Mammary epithelial cell (primary cell): ENCODE measurements around the gene NBEAL2.

Source experiments
- CTCF ChIP-seq, 2 donors: IDR thresholded peaks in 1 of 2; conservative IDR thresholded peaks in 1 of 2; 2 replicates each; pipeline ENCODE4 v1.5.1; 2011 to 2012; ENCODE audit warnings: inconsistent platforms in 2 of 2, low read length in 2 of 2, mild to moderate bottlenecking in 2 of 2, control low read depth in 1 of 2, low read depth in 1 of 2; ENCODE audit not compliant: insufficient read depth in 1 of 2; ENCODE audit errors: extremely low read depth in 1 of 2
- EZH2 ChIP-seq: IDR thresholded peaks from 2 replicates; pipeline ENCODE4 v1.6.1; 2012; ENCODE audit warnings: low read length, inconsistent platforms, borderline replicate concordance

DNA sequence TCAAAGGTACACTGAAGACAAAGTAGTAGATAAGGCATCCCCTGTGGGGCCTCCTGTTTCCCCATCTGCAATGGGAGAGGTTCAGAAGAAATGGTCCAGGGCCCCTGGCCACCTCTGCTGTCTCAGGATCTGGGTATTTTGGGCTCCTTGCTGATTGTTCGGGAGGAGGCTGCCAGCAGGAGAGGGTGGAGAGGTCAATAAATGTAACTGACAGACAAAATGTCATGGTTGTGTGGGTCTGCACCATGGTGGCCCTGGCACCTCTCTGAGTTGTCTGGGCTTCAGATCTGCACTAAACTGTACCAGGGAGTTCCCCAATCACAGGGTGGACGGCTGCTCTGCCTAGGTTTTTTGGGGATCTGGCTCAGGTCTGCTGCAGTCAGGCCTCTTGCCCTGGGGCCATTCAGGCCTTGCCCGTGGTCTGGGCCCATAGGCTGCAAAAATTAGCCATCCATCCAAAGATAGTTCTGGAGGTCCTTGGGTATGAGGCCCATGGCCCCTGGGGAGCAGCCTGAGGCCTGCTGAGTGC, 7.4 kb downstream of the NBEAL2 start:
- TF ChIP-seq CTCF (conservative IDR thresholded peaks at IDR 0.05 in 1 of 2, IDR thresholded peaks at IDR 0.05 in 1 of 2; ENCODE audit: extremely low read depth in 1 of 2, insufficient read depth in 1 of 2, low read depth in 1 of 2, low read length in 2 of 2) (no peak), EZH2 (no peak)
